HepG2 (cell line): ENCODE results near the gene SCARF1. TPM values are rescaled to one million over a fixed set of nuclear protein-coding genes. Genes with fewer than 3 reads are reported as not detected.

ENCODE experiments used
- ATAC-seq: fragments of 200-7000 bp; cut with Tn5 transposase; 3 replicates; pipeline ENCODE4 v1.9.1; 2020; ENCODE audit warnings: mild to moderate bottlenecking, moderate library complexity
- BruUV-seq: library from RNA; stranded (reverse); fragments of 400-500 nt; replicated peaks from 2 replicates; lab custom pipeline; 2021; lab: Mats Ljungman, UMichigan
- CTCF ChIA-PET: fragments of 300-600 bp; formaldehyde crosslinking; extraction: SDS; loops from one replicate; lab custom pipeline; 2021; ENCODE audit warnings: low total read pairs, inconsistent platforms, low intra/inter-chr PET ratio; lab: Yijun Ruan, JAX
- POLR2A ChIA-PET: fragments of 350-600 bp; sonication (Branson Sonifier 250); formaldehyde crosslinking; loops from one replicate; lab custom pipeline; 2020; ENCODE audit warnings: antibody characterized with exemption, inconsistent platforms; lab: Yijun Ruan, JAX
- DNase-seq: peaks from one replicate; pipeline ENCODE4 v3.0.0-alpha.2; 2015; ENCODE audit warnings: low spot score
- FAIRE-seq: peaks from 3 replicates; lab custom pipeline; 2011; peaks lifted over from hg19 to GRCh38; lab: Jason Lieb, UNC
- H2AFZ ChIP-seq: one replicate; pipeline ENCODE4 v1.6.1; 2011; ENCODE audit warnings: low read length, inconsistent platforms
- H3K27ac ChIP-seq: fragments of 300-600 bp; 3 replicates; pipeline ENCODE4 v1.8.0; 2011; ENCODE audit warnings: mixed run types, mild to moderate bottlenecking, mixed read lengths, low read length, inconsistent platforms; ENCODE audit not compliant: insufficient read depth; ENCODE audit errors: extremely low read length
- H3K27me3 ChIP-seq, 2 experiments: fragments of 200-600 bp in 1 of 2; 2 replicates in 1 of 2; 3 replicates in 1 of 2; pipeline versions ENCODE4 v1.6.0 to v1.8.0; 2011; ENCODE audit warnings: low read length in 2 of 2, mild to moderate bottlenecking in 2 of 2, moderate library complexity in 2 of 2, inconsistent platforms in 1 of 2; ENCODE audit not compliant: insufficient read depth in 2 of 2, control insufficient read depth in 1 of 2
- H3K36me3 ChIP-seq, 2 experiments: fragments of 200-600 bp in 1 of 2; replicated peaks in 1 of 2; 2 replicates in 1 of 2; 3 replicates in 1 of 2; pipeline versions ENCODE4 v1.5.1 to v1.8.0; 2011; ENCODE audit warnings: low read length in 2 of 2, inconsistent platforms in 1 of 2; ENCODE audit not compliant: insufficient read depth in 2 of 2, control insufficient read depth in 1 of 2
- H3K4me1 ChIP-seq: 2 replicates; pipeline ENCODE4 v1.5.1; 2012; ENCODE audit warnings: low read length, inconsistent platforms; ENCODE audit not compliant: insufficient read depth
- H3K4me2 ChIP-seq: 2 replicates; pipeline ENCODE4 v1.6.0; 2011; ENCODE audit warnings: low read depth, low read length, inconsistent platforms
- H3K4me3 ChIP-seq, 3 experiments: fragments of 200-600 bp in 1 of 3; sonication (generic), shearing (Covaris generic) in 1 of 3; replicated peaks in 1 of 3; 2 replicates each; pipeline ENCODE4 v1.5.1; 2011 to 2016; ENCODE audit warnings: low read length in 3 of 3, inconsistent platforms in 2 of 3, low read depth in 2 of 3, mild to moderate bottlenecking in 2 of 3, control low read depth in 1 of 3, mixed read lengths in 1 of 3; ENCODE audit not compliant: insufficient read depth in 1 of 3
- H3K79me2 ChIP-seq: one replicate; pipeline ENCODE4 v1.6.1; 2011; ENCODE audit warnings: low read length, inconsistent platforms; ENCODE audit not compliant: insufficient read depth
- H3K9ac ChIP-seq: 2 replicates; pipeline ENCODE4 v1.6.0; 2011; ENCODE audit warnings: mild to moderate bottlenecking, low read depth, low read length, inconsistent platforms; ENCODE audit not compliant: insufficient read depth
- H3K9me3 ChIP-seq: 2 replicates; pipeline ENCODE4 v1.5.1; 2012; ENCODE audit warnings: mild to moderate bottlenecking, low read length
- H4K20me1 ChIP-seq: 2 replicates; pipeline ENCODE4 v1.6.0; 2011; ENCODE audit warnings: inconsistent platforms, mild to moderate bottlenecking, low read length, moderate library complexity; ENCODE audit not compliant: insufficient read depth
- AGO2 ChIP-seq: fragments of 200-400 bp; formaldehyde crosslinking; optimal IDR thresholded peaks from 2 replicates; pipeline ENCODE3; 2017; ENCODE audit warnings: mild to moderate bottlenecking, low read depth, low read length, moderate library complexity
- DRAP1 ChIP-seq: IDR thresholded peaks from 2 replicates; pipeline ENCODE4 v1.6.1; 2016; ENCODE audit warnings: missing genetic modification reagents, missing compliant biosample characterization
- HDAC1 ChIP-seq: sonication (generic); formaldehyde crosslinking; IDR thresholded peaks from 2 replicates; pipeline ENCODE4 v1.5.1; 2020; ENCODE audit warnings: mild to moderate bottlenecking, missing genetic modification reagents
- PBX3 ChIP-seq: sonication (generic); formaldehyde crosslinking; IDR thresholded peaks from 2 replicates; pipeline ENCODE4 v1.8.1; 2023; ENCODE audit warnings: missing genetic modification reagents, inconsistent platforms, borderline replicate concordance
- RARG ChIP-seq: sonication (generic); formaldehyde crosslinking; IDR thresholded peaks from 2 replicates; pipeline ENCODE4 v1.4.0; 2020; ENCODE audit warnings: low read depth, mild to moderate bottlenecking, missing genetic modification reagents
- U2AF1 ChIP-seq: fragments of 200-400 bp; formaldehyde crosslinking; optimal IDR thresholded peaks from 2 replicates; pipeline ENCODE3; 2017; ENCODE audit warnings: mild to moderate bottlenecking, low read depth, low read length
- YY1 ChIP-seq: IDR thresholded peaks from 2 replicates; pipeline ENCODE4 v1.6.1; 2011; ENCODE audit warnings: low read length, low read depth, moderate library complexity, mild to moderate bottlenecking; ENCODE audit not compliant: insufficient read depth, insufficient replicate concordance
- ZMAT5 ChIP-seq: sonication (generic); formaldehyde crosslinking; IDR thresholded peaks from 2 replicates; pipeline ENCODE4 v1.5.0; 2020; ENCODE audit warnings: mild to moderate bottlenecking, low read depth, missing genetic modification reagents, borderline replicate concordance
- ZNF282 ChIP-seq: fragments of 450-650 bp; IDR thresholded peaks from 2 replicates; pipeline ENCODE4 v1.6.1; 2018; ENCODE audit not compliant: partially characterized antibody
- ZNF343 ChIP-seq: sonication (generic); formaldehyde crosslinking; IDR thresholded peaks from 2 replicates; pipeline ENCODE4 v1.4.0; 2020; ENCODE audit warnings: mild to moderate bottlenecking, missing genetic modification reagents
- ZNF460 ChIP-seq: sonication (generic); formaldehyde crosslinking; IDR thresholded peaks from 2 replicates; pipeline ENCODE4 v1.5.1; 2020; ENCODE audit warnings: missing genetic modification reagents, mild to moderate bottlenecking, borderline replicate concordance
- ZNF770 ChIP-seq: sonication (generic); formaldehyde crosslinking; IDR thresholded peaks from 2 replicates; pipeline ENCODE4 v1.5.0; 2020; ENCODE audit warnings: mild to moderate bottlenecking, missing genetic modification reagents
- WGBS: methylation state at CpG from one replicate; pipeline ENCODE4 v1.1.6; 2017; ENCODE audit warnings: low lambda C conversion rate; 5-methylcytosine and 5-hydroxymethylcytosine counted together
- in situ Hi-C: cut with HindIII; loops from 2 replicates; pipeline ENCODE4 v1.10.0; 2017; ENCODE audit warnings: low pct_unique_long_range_greater_than_20kb; ENCODE audit not compliant: extremely low pct_ligation_motif_present
- intact Hi-C: fragments of 100-400 bp; cut with micrococcal nuclease; formaldehyde crosslinking; loops from one replicate; pipeline ENCODE4 v1.10.0; 2022; ENCODE audit not compliant: unreplicated experiment
- polyA plus RNA-seq, 8 experiments: library from polyadenylated mRNA; depleted of rRNA in 3 of 8; stranded (reverse) in 7 of 8; unstranded in 1 of 8; fragments of >200 nt; fragmentation: Illumina TruSeq in 4 of 8; extraction: Trizol in 4 of 8; gene quantifications; 2 replicates each; pipeline versions ENCODE4 v1.2.1 to v1.2.3, GENCODE V29; 2011 to 2016; ENCODE audit warnings: low read depth in 4 of 8, missing spikeins in 1 of 8, mixed read lengths in 1 of 8; ENCODE audit not compliant: insufficient read depth in 1 of 8
- total RNA-seq, 5 experiments: library from RNA; depleted of rRNA; stranded (reverse); fragments of >200 nt; fragmentation: Illumina TruSeq; extraction: Trizol; gene quantifications; 2 replicates each; pipeline ENCODE4 v1.2.3, GENCODE V29; 2016; ENCODE audit warnings: low read depth in 1 of 5

Gene SCARF1
- total and polyA plus RNA-seq, 2 of the 13 experiments (the other 11 are each of a cell fraction or from before 2014, with no cell fraction given): 0.24 to 0.71 TPM

- FAIRE-seq: no peak
- no peak overlapping the region for H2AFZ ChIP-seq
- in situ Hi-C loops: loop anchor here (5.0 kb wide), 1 partner anchor 48 kb away; no protein-coding TSS in a partner anchor
Observed at GRCh38 chr17:1625053-1625452, 20.5 kb downstream of the SCARF1 start.

GRCh38 chr17:1624650-1625049 is 20.9 kb downstream of the SCARF1 start:
- Histone ChIP-seq H3K4me1 (peaks cover 56% of the 10 kb centered on the region), H3K27ac (no peak overlapping the region), H2AFZ (no peak overlapping the region), H3K9me3 (no peaks in the 10 kb centered on the region), H3K4me2 (no peak overlapping the region), H3K79me2 (no peaks in the 10 kb centered on the region), H3K27me3 (no peaks in the 10 kb centered on the region; a peak in 1 of 5 replicates), H3K36me3 (peaks cover 0 to 2% of the 10 kb centered on the region in 2 experiments; a peak in 2 of 5 replicates), H3K9ac (no peak overlapping the region), H3K4me3 (no peak overlapping the region), H4K20me1 (no peaks in the 10 kb centered on the region)
- no TSS peak for BruUV-seq
- FAIRE-seq (no peak), ATAC-seq (no peak), DNase-seq (no peak)
- in situ Hi-C loops (loop anchor here (5.0 kb wide), 1 partner anchor 47 kb away; no protein-coding TSS in a partner anchor), intact Hi-C loops (no loop called here)
- 85% methylated on average over 12 of the region's 12 CpGs for WGBS
- ChIA-PET CTCF (no interaction called here), POLR2A (no interaction called here)
- TF ChIP-seq ZNF770 (peak; percentile 63), PBX3 (CRISPR knock-in tag) (no peak), U2AF1 (no peak)

More at GRCh38 chr17:1625053-1625452, 20.5 kb downstream of the SCARF1 start:
- Histone ChIP-seq H3K4me3 (no peak overlapping the region), H3K27me3 (no peaks in the 10 kb centered on the region; a peak in 1 of 5 replicates), H3K4me1 (peaks cover 56% of the 10 kb centered on the region), H3K79me2 (no peaks in the 10 kb centered on the region), H3K9ac (no peak overlapping the region), H3K36me3 (peaks cover 0 to 2% of the 10 kb centered on the region in 2 experiments; a peak in 1 of 5 replicates), H4K20me1 (no peaks in the 10 kb centered on the region), H3K4me2 (no peak overlapping the region), H3K9me3 (no peaks in the 10 kb centered on the region), H3K27ac (no peak overlapping the region)
- ATAC-seq: no peak
- TF ChIP-seq YY1 (no peak), ZNF282 (no peak), RARG (no peak), DRAP1 (CRISPR knock-in tag) (no peak), HDAC1 (no peak), AGO2 (no peak), ZNF460 (CRISPR knock-in tag) (no peak), ZMAT5 (CRISPR knock-in tag) (no peak), ZNF343 (CRISPR knock-in tag) (no peak)
- no peak for DNase-seq
- BruUV-seq: no TSS peak
- POLR2A ChIA-PET: no interaction called here
- CTCF ChIA-PET: no interaction called here
- 95% methylated on average over 14 of the region's 14 CpGs for WGBS
- intact Hi-C loops: no loop called here
